Adipocyte (in vitro differentiated cells): ENCODE data around the gene AGPAT2.
"Not testable (repeated sequence)": the region's sequence is repeated elsewhere in the genome, so short reads cannot be mapped to it uniquely, and the experiment has no call there.

Experiments
- DNase-seq: peaks from one replicate; pipeline ENCODE4 v3.0.0-alpha.2; 2015; ENCODE audit warnings: low read depth
- H3K27me3 ChIP-seq: replicated peaks from 2 replicates; pipeline ENCODE4 v1.7.0; 2013; ENCODE audit warnings: mild to moderate bottlenecking, low read length, moderate library complexity; ENCODE audit not compliant: control insufficient read depth, insufficient read depth
- H3K36me3 ChIP-seq: 2 replicates; pipeline ENCODE4 v1.7.0; 2013; ENCODE audit warnings: low read length, mild to moderate bottlenecking, moderate library complexity; ENCODE audit not compliant: control insufficient read depth, insufficient read depth, severe bottlenecking
- H3K4me1 ChIP-seq: 2 replicates; pipeline ENCODE4 v1.7.0; 2013; ENCODE audit warnings: mild to moderate bottlenecking, low read length, moderate library complexity; ENCODE audit not compliant: control insufficient read depth, insufficient read depth
- H3K4me3 ChIP-seq: 2 replicates; pipeline ENCODE4 v1.7.0; 2013; ENCODE audit warnings: mild to moderate bottlenecking, low read length, moderate library complexity
- H3K9ac ChIP-seq: 2 replicates; pipeline ENCODE4 v1.7.0; 2013; ENCODE audit warnings: mild to moderate bottlenecking, low read length, moderate library complexity
- H3K9me3 ChIP-seq: 2 replicates; pipeline ENCODE4 v1.7.0; 2013; ENCODE audit warnings: mild to moderate bottlenecking, low read length, moderate library complexity; ENCODE audit not compliant: control insufficient read depth

AGPAT2 gene

DNA sequence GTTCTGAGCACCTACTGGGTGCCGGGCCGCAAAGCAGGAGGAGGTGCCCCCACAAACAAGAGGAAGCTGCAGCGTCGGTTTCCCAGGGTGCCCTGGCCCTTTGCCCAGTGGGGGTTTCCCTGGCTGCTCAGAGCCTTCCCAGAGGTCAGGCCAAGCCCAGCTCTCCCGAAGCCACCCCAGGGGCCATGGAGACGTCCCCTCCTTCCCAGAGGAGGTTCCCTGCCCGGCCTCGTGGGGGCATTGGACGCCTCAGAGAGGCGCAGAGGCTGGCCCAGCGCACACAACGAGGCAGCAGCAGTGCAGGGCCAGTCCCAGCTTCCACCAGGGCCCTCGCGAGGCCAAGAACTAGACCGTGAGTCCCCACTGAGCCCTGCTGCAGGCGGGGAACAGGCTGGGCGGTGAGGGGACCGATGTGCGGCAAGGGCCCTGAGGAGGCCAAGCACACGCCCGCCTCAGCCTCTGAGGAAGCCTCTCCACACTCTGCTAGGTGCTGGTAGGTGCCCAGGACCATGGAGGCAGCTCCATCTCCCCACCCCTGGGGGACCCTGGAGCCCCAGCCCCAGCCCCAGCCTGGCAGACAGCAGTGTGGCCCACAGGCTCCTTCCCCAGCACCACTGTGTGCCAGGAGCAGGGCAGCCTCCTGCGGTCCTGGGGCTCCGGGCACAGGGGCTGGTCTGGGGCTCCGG is 32.1 kb upstream of the AGPAT2 start:
- Histone ChIP-seq H3K4me1 (peaks cover 6% of the 10 kb centered on the region), H3K4me3 (no peak overlapping the region), H3K36me3 (peaks cover 19% of the 10 kb centered on the region), H3K9me3 (no peaks in the 10 kb centered on the region), H3K27me3 (peaks cover 11% of the 10 kb centered on the region), H3K9ac (no peak overlapping the region)
- DNase-seq, result no peak

DNA sequence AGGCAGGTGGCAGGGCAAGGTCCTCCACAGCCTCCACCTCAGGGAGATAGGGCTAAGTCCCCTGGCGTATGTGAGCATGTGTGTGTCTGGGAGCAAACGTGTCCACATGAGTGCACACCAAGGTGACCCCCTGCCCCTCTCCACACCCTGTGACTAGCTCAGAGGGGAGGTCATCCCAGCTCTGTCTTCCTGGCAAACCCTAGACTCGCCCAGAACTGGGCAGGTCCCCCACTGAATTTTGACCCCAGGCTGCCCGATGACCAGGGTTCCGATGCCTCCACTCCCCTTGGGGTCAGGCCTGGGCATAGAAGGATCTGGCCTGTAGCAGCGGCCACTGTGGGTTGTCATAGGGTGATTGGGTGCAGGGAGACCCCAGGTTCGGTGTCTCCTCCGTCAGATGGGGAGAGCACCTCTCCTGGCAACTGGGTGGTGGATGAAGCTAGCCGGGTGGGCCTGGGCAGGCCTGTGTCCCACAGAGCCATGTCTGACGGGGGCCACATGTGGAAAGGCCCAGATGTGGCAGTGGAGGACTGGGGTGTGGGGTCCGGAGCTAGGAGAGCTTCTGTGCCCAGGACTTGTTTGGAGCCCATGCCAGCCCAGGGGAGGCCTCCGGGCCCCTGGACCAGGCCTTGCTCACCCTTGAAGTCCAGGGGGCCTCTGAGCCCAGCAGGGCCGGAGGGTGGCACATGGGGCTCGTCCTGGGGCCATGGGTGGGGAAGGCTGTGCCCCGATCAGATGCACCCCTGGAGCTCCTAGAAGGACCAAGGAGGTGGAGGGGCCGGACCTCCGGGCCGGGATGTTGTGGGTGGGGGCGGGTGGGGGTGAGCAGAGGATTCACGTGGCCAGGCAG is 31.3 kb upstream of the AGPAT2 start:
- no peak overlapping the region for H3K9ac ChIP-seq
- DNase-seq, result no peak
- peaks cover 11% of the 10 kb centered on the region for H3K36me3 ChIP-seq
- H3K4me3 ChIP-seq, result no peak overlapping the region
- H3K9me3 ChIP-seq, result no peaks in the 10 kb centered on the region
- H3K27me3 ChIP-seq, result peaks cover 14% of the 10 kb centered on the region
- H3K4me1 ChIP-seq, result peaks cover 6% of the 10 kb centered on the region

DNA sequence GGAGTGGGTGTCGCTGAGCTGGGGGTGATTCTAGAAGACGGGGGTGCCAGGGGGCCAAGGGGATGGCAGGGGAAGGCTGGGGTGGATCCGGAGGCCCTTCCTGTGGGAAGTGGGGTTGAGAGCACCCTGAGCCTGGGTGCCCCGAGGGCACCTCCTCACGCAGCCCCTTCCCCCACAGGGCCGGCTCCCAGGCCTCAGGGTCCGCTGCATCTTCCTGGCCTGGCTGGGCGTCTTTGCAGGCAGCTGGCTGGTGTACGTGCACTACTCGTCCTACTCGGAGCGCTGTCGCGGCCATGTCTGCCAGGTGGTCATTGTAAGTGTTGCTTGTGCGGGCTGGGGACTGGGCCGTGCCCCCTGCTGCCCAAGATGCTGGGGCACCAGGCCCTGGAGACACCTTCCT is 30.1 kb upstream of the AGPAT2 start:
- peaks cover 6% of the 10 kb centered on the region for H3K4me1 ChIP-seq
- no peak overlapping the region for H3K9ac ChIP-seq
- no peak for DNase-seq
- peaks cover 21% of the 10 kb centered on the region for H3K27me3 ChIP-seq
- no peaks in the 10 kb centered on the region for H3K36me3 ChIP-seq
- no peak overlapping the region for H3K4me3 ChIP-seq
- no peaks in the 10 kb centered on the region for H3K9me3 ChIP-seq

DNA sequence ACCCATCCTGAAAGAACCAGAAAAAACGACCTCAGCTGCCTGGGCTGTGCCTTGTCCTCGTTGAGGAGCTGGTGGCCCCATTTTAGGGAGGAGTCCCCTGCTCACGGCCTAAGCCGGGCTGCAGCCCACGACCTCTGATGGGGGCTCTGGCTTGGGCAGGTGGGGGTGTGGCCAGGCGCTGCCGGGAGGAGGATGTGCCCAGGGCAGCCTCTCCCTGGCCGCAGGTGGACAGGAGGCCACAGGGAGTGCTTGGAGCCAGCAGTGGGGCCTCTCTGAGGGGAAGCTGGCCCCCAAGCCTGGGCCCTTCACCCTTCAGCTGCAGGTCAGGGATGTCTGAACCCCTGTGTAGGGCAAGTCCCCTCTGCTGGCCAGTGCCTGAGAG is 27.6 kb upstream of the AGPAT2 start:
- no peak for DNase-seq
- Histone ChIP-seq H3K27me3 (peaks cover 26% of the 10 kb centered on the region), H3K36me3 (no peaks in the 10 kb centered on the region), H3K4me1 (peaks cover 3% of the 10 kb centered on the region), H3K4me3 (no peak overlapping the region), H3K9ac (no peak overlapping the region), H3K9me3 (no peaks in the 10 kb centered on the region)

DNA sequence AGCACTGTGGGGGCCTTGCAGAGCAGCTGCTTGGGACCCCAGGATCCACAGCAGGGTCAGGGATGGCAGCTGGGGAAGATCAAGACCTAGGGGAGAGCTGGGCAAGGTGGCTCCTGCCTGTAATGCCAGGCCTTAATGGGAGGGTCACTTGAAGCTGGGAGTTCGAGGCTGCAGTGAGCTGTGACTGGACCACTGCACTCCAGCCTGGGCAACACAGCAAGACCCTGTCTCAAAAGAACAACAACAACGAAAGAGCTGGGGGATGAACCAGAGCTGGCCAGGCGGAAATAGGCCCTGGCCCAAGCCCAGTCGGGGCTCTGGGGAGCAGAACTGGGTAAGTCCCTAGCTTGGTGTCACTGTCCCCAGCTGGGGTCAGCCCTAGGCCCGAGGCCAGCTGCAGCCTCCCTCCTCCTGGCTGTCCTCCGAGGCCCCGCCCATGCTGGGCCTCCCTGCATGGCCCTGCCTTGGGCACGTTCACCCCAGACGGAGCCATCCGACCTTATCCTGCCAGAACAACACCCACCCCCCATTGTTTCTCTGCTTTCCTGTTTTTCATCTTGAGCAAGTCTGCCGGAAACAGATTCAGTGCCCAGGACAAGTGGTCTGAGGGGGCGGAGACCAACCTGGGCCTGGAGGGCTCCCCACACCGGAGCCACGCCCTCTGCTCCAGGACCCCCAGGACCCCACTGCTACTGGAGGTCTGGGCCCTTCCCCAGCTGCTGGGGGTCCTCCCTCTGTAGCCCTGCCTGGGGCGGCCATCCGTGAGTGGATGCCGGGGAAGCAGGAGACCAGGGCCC is 27.0 kb upstream of the AGPAT2 start:
- H3K9me3 ChIP-seq, result no peaks in the 10 kb centered on the region
- no peak overlapping the region for H3K9ac ChIP-seq
- no peak for DNase-seq
- H3K4me3 ChIP-seq, result no peak overlapping the region
- H3K36me3 ChIP-seq, result no peaks in the 10 kb centered on the region
- peaks cover 3% of the 10 kb centered on the region for H3K4me1 ChIP-seq
- peaks cover 28% of the 10 kb centered on the region for H3K27me3 ChIP-seq

DNA sequence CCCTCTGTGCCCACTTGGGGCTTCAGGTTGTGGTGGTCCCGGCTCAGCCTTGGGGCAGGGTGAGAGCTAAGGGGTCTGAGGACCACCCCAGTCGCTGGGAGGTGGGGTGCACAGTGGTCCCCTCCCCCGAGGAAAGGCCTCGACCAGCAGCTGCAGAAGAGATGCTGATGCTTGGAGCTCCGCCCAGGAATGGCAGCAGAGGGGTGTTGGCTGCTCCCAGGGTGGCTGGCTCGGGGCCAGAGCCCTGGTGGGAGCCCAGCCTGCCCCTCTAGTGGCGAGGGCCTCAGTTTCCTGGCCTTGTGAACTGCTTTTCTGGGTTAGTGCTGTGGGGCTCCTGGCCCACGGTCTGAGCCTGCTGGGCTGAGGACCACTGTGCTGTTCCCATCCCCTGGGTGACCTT is 26.3 kb upstream of the AGPAT2 start:
- Histone ChIP-seq H3K9me3 (no peaks in the 10 kb centered on the region), H3K36me3 (no peaks in the 10 kb centered on the region), H3K27me3 (peaks cover 28% of the 10 kb centered on the region), H3K4me3 (no peak overlapping the region), H3K4me1 (peaks cover 3% of the 10 kb centered on the region), H3K9ac (no peak overlapping the region)
- no peak for DNase-seq

DNA sequence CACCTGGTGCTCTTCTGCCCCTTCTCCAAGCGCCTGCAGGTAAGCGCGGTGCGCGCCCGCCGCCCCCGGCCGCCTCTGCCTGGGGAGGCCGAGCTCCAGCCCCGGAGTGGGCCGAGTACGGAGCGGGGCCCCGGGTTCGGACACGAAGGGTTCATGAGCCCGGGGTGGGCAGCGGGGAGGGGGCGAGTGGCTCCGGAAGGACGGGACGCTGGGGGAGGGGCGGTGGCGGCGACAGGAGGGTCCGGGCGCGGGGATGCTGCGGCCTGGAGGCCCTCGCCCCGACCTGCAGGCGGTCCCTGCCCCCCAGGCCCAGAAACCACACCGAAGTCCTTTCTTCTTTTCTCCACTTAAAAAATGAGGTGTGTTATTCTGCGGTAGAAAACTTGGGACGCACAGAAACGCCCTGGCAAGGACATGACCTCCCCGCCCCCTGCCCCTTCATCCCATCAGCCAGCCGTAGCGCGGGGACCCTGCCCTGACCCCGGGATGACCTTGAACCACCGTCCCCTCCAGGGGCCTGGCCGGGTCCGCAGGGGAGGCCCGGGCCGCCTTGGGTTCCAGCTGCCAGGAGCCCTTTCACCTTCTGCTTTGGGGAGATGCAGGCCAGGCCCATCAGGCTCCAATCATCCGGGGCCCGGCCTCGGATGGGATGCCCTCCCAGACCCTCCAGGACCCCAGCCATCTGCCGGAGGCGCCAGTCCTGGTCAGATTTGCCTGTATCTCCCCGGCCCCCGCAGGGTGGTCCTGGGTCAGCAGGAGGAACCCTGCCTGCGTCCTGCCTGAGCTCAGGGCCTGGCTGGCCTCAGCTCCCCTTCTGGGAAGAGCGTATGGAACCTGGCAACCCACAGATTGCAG is 25.7 kb upstream of the AGPAT2 start:
- Histone ChIP-seq H3K9me3 (no peaks in the 10 kb centered on the region), H3K9ac (no peak overlapping the region), H3K4me1 (peaks cover 3% of the 10 kb centered on the region), H3K27me3 (peaks cover 28% of the 10 kb centered on the region), H3K36me3 (no peaks in the 10 kb centered on the region), H3K4me3 (no peak overlapping the region)
- no peak for DNase-seq

DNA sequence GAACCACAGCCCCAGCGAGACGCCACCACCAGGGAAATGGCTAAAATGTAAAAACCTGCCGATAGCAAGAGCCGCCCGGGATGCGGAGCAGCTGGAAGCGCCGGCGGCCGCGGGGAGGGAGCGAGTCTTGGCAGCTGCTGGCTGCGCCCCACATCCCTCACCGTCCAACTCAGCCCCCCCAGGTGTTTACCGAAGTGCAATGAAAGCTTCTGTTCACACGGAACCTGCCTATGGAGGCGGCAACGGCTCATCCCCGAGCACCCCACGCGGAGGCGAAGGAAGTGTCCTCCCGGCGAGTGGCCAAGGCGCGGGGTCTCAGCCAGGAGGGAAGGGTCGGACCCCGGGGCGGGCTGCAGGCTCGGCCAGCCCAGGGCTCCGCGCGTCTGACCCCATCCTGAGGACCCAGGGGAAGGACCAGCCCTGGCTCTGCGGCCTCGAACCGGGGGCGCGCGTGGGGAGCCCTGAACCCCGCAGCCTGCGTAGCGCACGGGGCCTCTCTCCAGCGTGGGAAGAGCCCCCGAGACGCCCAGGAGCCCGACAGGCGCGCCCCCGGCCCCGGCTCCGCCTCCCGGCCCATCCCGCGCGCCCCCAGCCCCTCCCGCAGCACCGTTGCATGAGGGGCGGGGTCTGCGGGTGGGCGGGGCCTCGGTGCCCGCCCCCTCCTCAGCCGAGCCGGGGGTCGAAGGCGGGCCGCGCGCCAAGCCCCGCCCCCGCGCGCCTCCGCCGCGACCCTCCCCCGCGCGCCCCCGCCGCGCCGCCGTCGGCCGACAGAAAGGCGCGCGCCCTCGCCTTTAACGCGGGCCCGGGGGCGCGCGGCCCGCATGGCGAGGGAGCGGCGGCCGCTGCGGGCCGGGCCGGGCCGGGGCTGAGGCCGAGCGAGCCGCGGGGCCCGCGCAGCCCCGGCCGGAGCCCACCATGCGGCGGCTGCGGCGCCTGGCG is 24.8 kb upstream of the AGPAT2 start, which contains the start of gene DIPK1B:
TSS of gene DIPK1B (plus strand) at position 822 of the 939 bp plus-strand sequence. CDS start at position 916, 94 bp downstream.
- peaks cover 30% of the 10 kb centered on the region for H3K27me3 ChIP-seq
- no peaks in the 10 kb centered on the region for H3K9me3 ChIP-seq
- H3K4me3 ChIP-seq, result no peak within 1 kb of the TSS
- no peaks in the 10 kb centered on the region for H3K36me3 ChIP-seq
- H3K4me1 ChIP-seq, result peaks cover 3% of the 10 kb centered on the region
- peak; percentile 57 for DNase-seq
- no peak within 1 kb of the TSS for H3K9ac ChIP-seq

DNA sequence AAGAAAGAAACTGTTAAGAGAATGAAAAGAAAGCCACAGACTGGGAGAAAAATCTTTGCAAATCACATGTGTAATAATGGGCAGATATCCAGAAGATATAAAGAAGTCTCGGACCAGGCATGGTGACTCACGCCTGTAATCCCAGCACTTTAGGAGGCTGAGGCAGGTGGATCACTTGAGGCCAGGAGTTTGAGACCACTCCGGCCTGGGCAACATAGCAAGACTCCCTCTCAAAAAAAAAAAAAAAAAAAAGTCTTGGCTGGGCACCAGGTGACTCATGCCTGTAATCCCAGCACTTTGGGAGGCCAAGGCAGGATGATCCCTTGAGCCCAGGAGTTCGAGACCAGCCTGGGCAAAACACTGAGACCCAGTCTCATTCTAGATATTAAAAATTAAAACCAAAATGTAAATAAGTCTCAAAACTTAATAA is 24.0 kb upstream of the AGPAT2 start:
- not testable (repeated sequence) for H3K4me3 ChIP-seq

DNA sequence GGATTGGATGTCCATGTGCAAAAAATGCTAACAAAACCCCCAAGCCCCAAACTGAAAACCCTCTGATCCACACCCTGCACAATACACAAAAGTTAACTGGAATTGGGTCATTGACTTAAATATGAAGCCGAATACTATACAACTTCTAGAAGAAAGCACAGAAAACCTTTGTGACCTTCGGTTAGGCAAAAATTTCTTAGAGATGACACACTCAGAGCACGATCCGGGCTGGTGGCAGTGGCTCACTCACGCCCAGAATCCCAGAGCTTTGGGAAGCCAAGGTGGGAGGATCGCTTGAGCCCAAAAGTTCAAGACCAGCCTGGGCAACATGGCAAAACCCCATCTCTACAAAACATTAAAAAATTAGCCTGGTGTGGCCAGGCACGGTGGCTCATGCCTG is 23.3 kb upstream of the AGPAT2 start:
- Histone ChIP-seq H3K4me1 (peaks cover 3% of the 10 kb centered on the region), H3K9me3 (no peaks in the 10 kb centered on the region), H3K27me3 (peaks cover 26% of the 10 kb centered on the region), H3K4me3 (no peak overlapping the region), H3K36me3 (no peaks in the 10 kb centered on the region), H3K9ac (no peak overlapping the region)
- DNase-seq, result no peak

More for the DNA sequence above, 24.0 kb upstream of the AGPAT2 start:
- H3K4me1 ChIP-seq, H3K36me3 ChIP-seq, H3K9ac ChIP-seq, DNase-seq, H3K9me3 ChIP-seq: not testable (repeated sequence)
- H3K27me3 ChIP-seq, result peaks cover 30% of the 10 kb centered on the region
